ENCODE measurements around the gene FBXL22.

- TF ChIP-seq CTCF (IDR thresholded peaks at IDR 0.05; ENCODE audit: insufficient read depth, low read length, poor library complexity, severe bottlenecking), result no peak
- TF ChIP-seq EZH2phosphoT487 (conservative IDR thresholded peaks at IDR 0.05; ENCODE audit: low read length), result no peak
These were observed 5.4 kb downstream of the FBXL22 start for GRCh38 chr15:63602595-63602994.

Measured in SU-DHL-6 (cell line).